HEK293 (cell line): ENCODE results near the gene SHROOM3.

Source experiments
- CTCF ChIA-PET: fragments of 350-600 bp; formaldehyde crosslinking; extraction: SDS; loops from one replicate; lab custom pipeline; 2021; ENCODE audit warnings: antibody characterized with exemption; lab: Yijun Ruan, JAX
- POLR2A ChIA-PET: fragments of 300-600 bp; formaldehyde crosslinking; extraction: SDS; loops from one replicate; lab custom pipeline; 2020; ENCODE audit warnings: antibody characterized with exemption, inconsistent platforms; lab: Yijun Ruan, JAX
- H3K27ac ChIP-seq: fragments of 200-500 bp; sonication (Bioruptor generic); 2 replicates; pipeline ENCODE4 v1.5.1; 2014; ENCODE audit warnings: low read depth, low read length, control low read depth, inconsistent platforms; ENCODE audit errors: extremely low read depth
- H3K36me3 ChIP-seq, 2 experiments: fragments of 200-500 bp in 1 of 2; sonication (Bioruptor generic) in 1 of 2; 1 replicate in 1 of 2; 2 replicates in 1 of 2; pipeline ENCODE4 v1.5.1; 2014 to 2017; ENCODE audit warnings: inconsistent platforms in 2 of 2, low read length in 2 of 2; ENCODE audit not compliant: control insufficient read depth in 2 of 2, insufficient read depth in 1 of 2
- H3K4me1 ChIP-seq: fragments of 200-500 bp; sonication (Bioruptor generic); 2 replicates; pipeline ENCODE4 v1.5.1; 2014; ENCODE audit warnings: mild to moderate bottlenecking, low read length, inconsistent platforms; ENCODE audit not compliant: control insufficient read depth, insufficient read depth
- H3K4me3 ChIP-seq: 2 replicates; pipeline ENCODE4 v1.5.1; 2011; ENCODE audit warnings: low read depth, mild to moderate bottlenecking, control low read depth, low read length, moderate library complexity
- H3K9me3 ChIP-seq: fragments of 200-500 bp; sonication (Bioruptor generic); 2 replicates; pipeline ENCODE4 v1.5.1; 2014; ENCODE audit warnings: low read depth, low read length, inconsistent platforms; ENCODE audit not compliant: control insufficient read depth, insufficient read depth
- PRDM10 ChIP-seq: fragments of 450-650 bp; formaldehyde crosslinking; IDR thresholded peaks from 2 replicates; pipeline ENCODE4 v1.5.1; 2016; ENCODE audit warnings: missing biosample characterization, missing genetic modification characterization
- TRIM28 ChIP-seq: IDR thresholded peaks from 2 replicates; pipeline ENCODE4 v1.6.1; 2011; ENCODE audit warnings: low read length, control low read depth, borderline replicate concordance
- ZNF473 ChIP-seq: fragments of 450-650 bp; formaldehyde crosslinking; IDR thresholded peaks from 2 replicates; pipeline ENCODE4 v1.5.1; 2017; ENCODE audit warnings: missing biosample characterization, missing genetic modification characterization
- ZNF629 ChIP-seq: fragments of 450-650 bp; formaldehyde crosslinking; IDR thresholded peaks from 2 replicates; pipeline ENCODE4 v1.5.1; 2017; ENCODE audit warnings: missing biosample characterization, missing genetic modification characterization
- TF ChIP-seq, protein P1 (sequence below): IDR thresholded peaks from 2 replicates; pipeline ENCODE4 v1.6.1; 2011; ENCODE audit warnings: mild to moderate bottlenecking, low read depth, low read length, borderline replicate concordance
- TF ChIP-seq, protein P2 (sequence below): fragments of 450-650 bp; formaldehyde crosslinking; IDR thresholded peaks from 2 replicates; pipeline ENCODE4 v1.5.1; 2016; ENCODE audit warnings: missing biosample characterization, missing genetic modification characterization, borderline replicate concordance
- TF ChIP-seq, protein P3 (sequence below): fragments of 450-650 bp; formaldehyde crosslinking; IDR thresholded peaks from 2 replicates; pipeline ENCODE4 v1.5.1; 2017; ENCODE audit warnings: missing biosample characterization, missing genetic modification characterization
- TF ChIP-seq, protein P4 (sequence below): fragments of 450-650 bp; formaldehyde crosslinking; IDR thresholded peaks from 2 replicates; pipeline ENCODE4 v1.5.1; 2017; ENCODE audit warnings: missing biosample characterization, missing genetic modification characterization
- TF ChIP-seq, protein P5 (sequence below): fragments of 450-650 bp; formaldehyde crosslinking; IDR thresholded peaks from 2 replicates; pipeline ENCODE4 v1.5.1; 2016; ENCODE audit warnings: missing biosample characterization, missing genetic modification characterization, borderline replicate concordance
- TF ChIP-seq, protein P6 (sequence below): fragments of 450-650 bp; formaldehyde crosslinking; IDR thresholded peaks from 2 replicates; pipeline ENCODE4 v1.5.1; 2016; ENCODE audit warnings: missing biosample characterization, missing genetic modification characterization

The SHROOM3 gene

GRCh38 chr4:76585272-76585671, 150.2 kb downstream of the SHROOM3 start:
- Histone ChIP-seq H3K4me1 (no peaks in the 10 kb centered on the region), H3K9me3 (no peaks in the 10 kb centered on the region), H3K27ac (no peak overlapping the region), H3K4me3 (no peak overlapping the region), H3K36me3 (no peaks in the 10 kb centered on the region)
- TF ChIP-seq TRIM28 = no peak
- TF ChIP-seq, protein P1, sequence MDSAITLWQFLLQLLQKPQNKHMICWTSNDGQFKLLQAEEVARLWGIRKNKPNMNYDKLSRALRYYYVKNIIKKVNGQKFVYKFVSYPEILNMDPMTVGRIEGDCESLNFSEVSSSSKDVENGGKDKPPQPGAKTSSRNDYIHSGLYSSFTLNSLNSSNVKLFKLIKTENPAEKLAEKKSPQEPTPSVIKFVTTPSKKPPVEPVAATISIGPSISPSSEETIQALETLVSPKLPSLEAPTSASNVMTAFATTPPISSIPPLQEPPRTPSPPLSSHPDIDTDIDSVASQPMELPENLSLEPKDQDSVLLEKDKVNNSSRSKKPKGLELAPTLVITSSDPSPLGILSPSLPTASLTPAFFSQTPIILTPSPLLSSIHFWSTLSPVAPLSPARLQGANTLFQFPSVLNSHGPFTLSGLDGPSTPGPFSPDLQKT = no peak
- TF ChIP-seq, protein P2, sequence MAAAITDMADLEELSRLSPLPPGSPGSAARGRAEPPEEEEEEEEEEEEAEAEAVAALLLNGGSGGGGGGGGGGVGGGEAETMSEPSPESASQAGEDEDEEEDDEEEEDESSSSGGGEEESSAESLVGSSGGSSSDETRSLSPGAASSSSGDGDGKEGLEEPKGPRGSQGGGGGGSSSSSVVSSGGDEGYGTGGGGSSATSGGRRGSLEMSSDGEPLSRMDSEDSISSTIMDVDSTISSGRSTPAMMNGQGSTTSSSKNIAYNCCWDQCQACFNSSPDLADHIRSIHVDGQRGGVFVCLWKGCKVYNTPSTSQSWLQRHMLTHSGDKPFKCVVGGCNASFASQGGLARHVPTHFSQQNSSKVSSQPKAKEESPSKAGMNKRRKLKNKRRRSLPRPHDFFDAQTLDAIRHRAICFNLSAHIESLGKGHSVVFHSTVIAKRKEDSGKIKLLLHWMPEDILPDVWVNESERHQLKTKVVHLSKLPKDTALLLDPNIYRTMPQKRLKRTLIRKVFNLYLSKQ (tag by site-specific recombination) = no peak
- TF ChIP-seq, protein P3, sequence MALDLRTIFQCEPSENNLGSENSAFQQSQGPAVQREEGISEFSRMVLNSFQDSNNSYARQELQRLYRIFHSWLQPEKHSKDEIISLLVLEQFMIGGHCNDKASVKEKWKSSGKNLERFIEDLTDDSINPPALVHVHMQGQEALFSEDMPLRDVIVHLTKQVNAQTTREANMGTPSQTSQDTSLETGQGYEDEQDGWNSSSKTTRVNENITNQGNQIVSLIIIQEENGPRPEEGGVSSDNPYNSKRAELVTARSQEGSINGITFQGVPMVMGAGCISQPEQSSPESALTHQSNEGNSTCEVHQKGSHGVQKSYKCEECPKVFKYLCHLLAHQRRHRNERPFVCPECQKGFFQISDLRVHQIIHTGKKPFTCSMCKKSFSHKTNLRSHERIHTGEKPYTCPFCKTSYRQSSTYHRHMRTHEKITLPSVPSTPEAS (tag by site-specific recombination) = 0 out of 2 replicates have a peak, but pooled peaks have one; percentile 7
- peak; percentile 38 for TF ChIP-seq PRDM10 (tag by site-specific recombination)
- TF ChIP-seq, protein P4, sequence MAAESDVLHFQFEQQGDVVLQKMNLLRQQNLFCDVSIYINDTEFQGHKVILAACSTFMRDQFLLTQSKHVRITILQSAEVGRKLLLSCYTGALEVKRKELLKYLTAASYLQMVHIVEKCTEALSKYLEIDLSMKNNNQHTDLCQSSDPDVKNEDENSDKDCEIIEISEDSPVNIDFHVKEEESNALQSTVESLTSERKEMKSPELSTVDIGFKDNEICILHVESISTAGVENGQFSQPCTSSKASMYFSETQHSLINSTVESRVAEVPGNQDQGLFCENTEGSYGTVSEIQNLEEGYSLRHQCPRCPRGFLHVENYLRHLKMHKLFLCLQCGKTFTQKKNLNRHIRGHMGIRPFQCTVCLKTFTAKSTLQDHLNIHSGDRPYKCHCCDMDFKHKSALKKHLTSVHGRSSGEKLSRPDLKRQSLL = no peak
- TF ChIP-seq, protein P5, sequence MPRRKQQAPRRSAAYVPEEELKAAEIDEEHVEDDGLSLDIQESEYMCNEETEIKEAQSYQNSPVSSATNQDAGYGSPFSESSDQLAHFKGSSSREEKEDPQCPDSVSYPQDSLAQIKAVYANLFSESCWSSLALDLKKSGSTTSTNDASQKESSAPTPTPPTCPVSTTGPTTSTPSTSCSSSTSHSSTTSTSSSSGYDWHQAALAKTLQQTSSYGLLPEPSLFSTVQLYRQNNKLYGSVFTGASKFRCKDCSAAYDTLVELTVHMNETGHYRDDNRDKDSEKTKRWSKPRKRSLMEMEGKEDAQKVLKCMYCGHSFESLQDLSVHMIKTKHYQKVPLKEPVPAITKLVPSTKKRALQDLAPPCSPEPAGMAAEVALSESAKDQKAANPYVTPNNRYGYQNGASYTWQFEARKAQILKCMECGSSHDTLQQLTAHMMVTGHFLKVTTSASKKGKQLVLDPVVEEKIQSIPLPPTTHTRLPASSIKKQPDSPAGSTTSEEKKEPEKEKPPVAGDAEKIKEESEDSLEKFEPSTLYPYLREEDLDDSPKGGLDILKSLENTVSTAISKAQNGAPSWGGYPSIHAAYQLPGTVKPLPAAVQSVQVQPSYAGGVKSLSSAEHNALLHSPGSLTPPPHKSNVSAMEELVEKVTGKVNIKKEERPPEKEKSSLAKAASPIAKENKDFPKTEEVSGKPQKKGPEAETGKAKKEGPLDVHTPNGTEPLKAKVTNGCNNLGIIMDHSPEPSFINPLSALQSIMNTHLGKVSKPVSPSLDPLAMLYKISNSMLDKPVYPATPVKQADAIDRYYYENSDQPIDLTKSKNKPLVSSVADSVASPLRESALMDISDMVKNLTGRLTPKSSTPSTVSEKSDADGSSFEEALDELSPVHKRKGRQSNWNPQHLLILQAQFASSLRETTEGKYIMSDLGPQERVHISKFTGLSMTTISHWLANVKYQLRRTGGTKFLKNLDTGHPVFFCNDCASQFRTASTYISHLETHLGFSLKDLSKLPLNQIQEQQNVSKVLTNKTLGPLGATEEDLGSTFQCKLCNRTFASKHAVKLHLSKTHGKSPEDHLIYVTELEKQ (tag by site-specific recombination) = no peak
- no peak for TF ChIP-seq ZNF629 (tag by site-specific recombination)
- no peak for TF ChIP-seq ZNF473 (tag by site-specific recombination)
- TF ChIP-seq, protein P6, sequence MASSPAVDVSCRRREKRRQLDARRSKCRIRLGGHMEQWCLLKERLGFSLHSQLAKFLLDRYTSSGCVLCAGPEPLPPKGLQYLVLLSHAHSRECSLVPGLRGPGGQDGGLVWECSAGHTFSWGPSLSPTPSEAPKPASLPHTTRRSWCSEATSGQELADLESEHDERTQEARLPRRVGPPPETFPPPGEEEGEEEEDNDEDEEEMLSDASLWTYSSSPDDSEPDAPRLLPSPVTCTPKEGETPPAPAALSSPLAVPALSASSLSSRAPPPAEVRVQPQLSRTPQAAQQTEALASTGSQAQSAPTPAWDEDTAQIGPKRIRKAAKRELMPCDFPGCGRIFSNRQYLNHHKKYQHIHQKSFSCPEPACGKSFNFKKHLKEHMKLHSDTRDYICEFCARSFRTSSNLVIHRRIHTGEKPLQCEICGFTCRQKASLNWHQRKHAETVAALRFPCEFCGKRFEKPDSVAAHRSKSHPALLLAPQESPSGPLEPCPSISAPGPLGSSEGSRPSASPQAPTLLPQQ = no peak
- POLR2A ChIA-PET = interaction anchor here (0.7 to 1.0 kb wide), 5 partner anchors 20 to 104 kb away, joined by 3 to 4 read pairs (median 3); no protein-coding TSS in a partner anchor
- CTCF ChIA-PET = interaction anchor here (0.6 to 1.2 kb wide), 7 partner anchors 9 to 508 kb away, joined by 3 to 4 read pairs (median 3); no protein-coding TSS in a partner anchor
